ENCODE data around the gene CMTM3. TPM values are rescaled to one million over a fixed set of nuclear protein-coding genes. Genes with fewer than 3 reads are reported as not detected.

Gene CMTM3
- total RNA-seq, 1 experiment from 2014 or later = 39.2 TPM

DNA sequence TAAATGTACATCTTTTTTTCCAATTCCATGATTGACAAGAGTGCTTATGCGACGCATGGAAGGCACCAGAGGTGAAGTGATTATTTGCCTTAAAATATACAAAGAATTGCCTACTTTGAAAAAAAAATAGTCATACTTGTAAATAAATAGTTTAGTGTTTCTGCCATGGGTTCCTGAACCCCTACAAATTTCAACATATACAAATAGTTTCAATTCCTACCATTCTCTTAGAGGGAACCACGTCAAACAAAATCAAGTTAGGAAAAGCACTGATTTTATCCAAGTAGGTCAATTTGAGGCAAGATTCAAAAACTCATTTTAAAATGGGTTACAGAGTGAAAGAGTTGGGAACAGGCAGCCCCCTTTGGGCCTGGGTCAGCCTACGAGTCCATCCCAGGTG is 11.7 kb downstream of the CMTM3 start:
- no peak overlapping the region for H3K4me2 ChIP-seq (ENCODE audit: insufficient read depth, insufficient read length, low read length)
- H4K20me1 ChIP-seq (ENCODE audit: control insufficient read depth, insufficient read depth, insufficient read length) = no peaks in the 10 kb centered on the region
- no peaks in the 10 kb centered on the region; a peak in 1 of 5 replicates for H3K9me3 Mint-ChIP-seq
- TF ChIP-seq, protein P1, sequence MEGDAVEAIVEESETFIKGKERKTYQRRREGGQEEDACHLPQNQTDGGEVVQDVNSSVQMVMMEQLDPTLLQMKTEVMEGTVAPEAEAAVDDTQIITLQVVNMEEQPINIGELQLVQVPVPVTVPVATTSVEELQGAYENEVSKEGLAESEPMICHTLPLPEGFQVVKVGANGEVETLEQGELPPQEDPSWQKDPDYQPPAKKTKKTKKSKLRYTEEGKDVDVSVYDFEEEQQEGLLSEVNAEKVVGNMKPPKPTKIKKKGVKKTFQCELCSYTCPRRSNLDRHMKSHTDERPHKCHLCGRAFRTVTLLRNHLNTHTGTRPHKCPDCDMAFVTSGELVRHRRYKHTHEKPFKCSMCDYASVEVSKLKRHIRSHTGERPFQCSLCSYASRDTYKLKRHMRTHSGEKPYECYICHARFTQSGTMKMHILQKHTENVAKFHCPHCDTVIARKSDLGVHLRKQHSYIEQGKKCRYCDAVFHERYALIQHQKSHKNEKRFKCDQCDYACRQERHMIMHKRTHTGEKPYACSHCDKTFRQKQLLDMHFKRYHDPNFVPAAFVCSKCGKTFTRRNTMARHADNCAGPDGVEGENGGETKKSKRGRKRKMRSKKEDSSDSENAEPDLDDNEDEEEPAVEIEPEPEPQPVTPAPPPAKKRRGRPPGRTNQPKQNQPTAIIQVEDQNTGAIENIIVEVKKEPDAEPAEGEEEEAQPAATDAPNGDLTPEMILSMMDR (conservative IDR thresholded peaks at IDR 0.05) = no peak
- no peak overlapping the region for H3K4ac ChIP-seq (ENCODE audit: low read depth, low read length)
- no peaks in the 10 kb centered on the region for H3K27me3 ChIP-seq (ENCODE audit: insufficient read depth, low read length)
- peak overlapping the region in 1 of 3 experiments; percentile 95; a peak in 2 of 7 replicates for H3K27ac Mint-ChIP-seq
- H2BK12ac ChIP-seq (ENCODE audit: insufficient read length, low read depth, low read length) = no peak overlapping the region
- no peaks in the 10 kb centered on the region for H3K79me1 ChIP-seq (ENCODE audit: insufficient read depth, low read depth, low read length, poor library complexity, severe bottlenecking)
- no peaks in the 10 kb centered on the region for H3K79me2 ChIP-seq (ENCODE audit: insufficient read depth, low read length)
- H4K91ac ChIP-seq (ENCODE audit: insufficient read length, low read depth, low read length) = no peak overlapping the region
- DNase-seq = no peak
- H3K18ac ChIP-seq (ENCODE audit: insufficient read length, low read depth, low read length) = no peak overlapping the region
- peaks cover 43 to 45% of the 10 kb centered on the region in 2 experiments for H3K4me1 Mint-ChIP-seq
- peaks cover 9% of the 10 kb centered on the region; the same call in 1 of the 2 replicates for H3K4me1 ChIP-seq (ENCODE audit: insufficient read depth, low read length)
- H3K27me3 Mint-ChIP-seq (ENCODE audit: low read depth) = no peaks in the 10 kb centered on the region
- no peak overlapping the region for H4K5ac ChIP-seq (ENCODE audit: insufficient read length, low read depth, low read length)
- no peaks in the 10 kb centered on the region for H3K23me2 ChIP-seq (ENCODE audit: insufficient read length, low read depth, low read length, poor library complexity, severe bottlenecking)
- no peak overlapping the region for H3K27ac ChIP-seq (ENCODE audit: insufficient read length, low read depth, low read length)
- no peak overlapping the region for H4K8ac ChIP-seq (replicated peaks; ENCODE audit: insufficient read length, low read depth, low read length)
- no CpG with 5 or more reads among the region's 4 CpGs for WGBS (ENCODE audit: extremely low coverage, insufficient read length, low lambda C conversion rate)
- no peak overlapping the region for H2BK120ac ChIP-seq (ENCODE audit: low read depth, low read length, poor library complexity, severe bottlenecking)
- no peak overlapping the region for H2BK15ac ChIP-seq (ENCODE audit: low read depth, low read length)
- no peak overlapping the region for H2AFZ ChIP-seq (ENCODE audit: low read length)
- no peak overlapping the region for H3K23ac ChIP-seq (ENCODE audit: insufficient read length, low read depth, low read length)
- no peak overlapping the region for H2BK20ac ChIP-seq (ENCODE audit: low read depth, low read length, poor library complexity, severe bottlenecking)
- H3K9me3 ChIP-seq (ENCODE audit: control insufficient read depth, low read depth, low read length) = no peaks in the 10 kb centered on the region
- no peak overlapping the region for H2AK5ac ChIP-seq (ENCODE audit: insufficient read length, low read length)
- H3K14ac ChIP-seq (ENCODE audit: insufficient read depth, low read length) = no peak overlapping the region
- no peak overlapping the region for H3K9ac ChIP-seq (ENCODE audit: extremely low read depth, insufficient read length, low read length)
- H3T11ph ChIP-seq (ENCODE audit: low read length) = no peak overlapping the region
- H2BK5ac ChIP-seq (ENCODE audit: insufficient read length, low read length) = no peak overlapping the region
- no peak overlapping the region for H3K4me3 Mint-ChIP-seq
- peaks cover 36 to 71% (median 68%) of the 10 kb centered on the region in 3 experiments for H3K36me3 Mint-ChIP-seq (ENCODE audit: insufficient read depth in 1 of 3, low read depth in 3 of 3)
- no peak overlapping the region for H3K56ac ChIP-seq (ENCODE audit: insufficient read length, low read depth, low read length)
